HepG2 (cell line): ENCODE data around the gene PRKCG. TPM values are rescaled to one million over a fixed set of nuclear protein-coding genes. Genes with fewer than 3 reads are reported as not detected.
A peak's percentile ranks its signal among the peaks of the same experiment; 100 is the strongest.

Source experiments
- ARID2 ChIP-seq: sonication (generic); formaldehyde crosslinking; IDR thresholded peaks from 2 replicates; pipeline ENCODE4 v1.8.1; 2022; ENCODE audit warnings: mild to moderate bottlenecking, missing genetic modification reagents, borderline replicate concordance
- DNMT1 ChIP-seq: sonication (generic); formaldehyde crosslinking; IDR thresholded peaks from 2 replicates; pipeline ENCODE4 v1.5.1; 2020; ENCODE audit warnings: mild to moderate bottlenecking, missing genetic modification reagents
- HBP1 ChIP-seq: IDR thresholded peaks from 2 replicates; pipeline ENCODE4 v1.6.1; 2016; ENCODE audit warnings: low read depth, control low read depth
- HDAC1 ChIP-seq: sonication (generic); formaldehyde crosslinking; IDR thresholded peaks from 2 replicates; pipeline ENCODE4 v1.5.1; 2020; ENCODE audit warnings: mild to moderate bottlenecking, missing genetic modification reagents
- IKZF4 ChIP-seq: sonication (generic); formaldehyde crosslinking; IDR thresholded peaks from 2 replicates; pipeline ENCODE4 v1.5.1; 2020; ENCODE audit warnings: borderline replicate concordance, mild to moderate bottlenecking, low read depth, missing genetic modification reagents; ENCODE audit errors: not compliant biosample characterization
- ISX ChIP-seq: sonication (generic); formaldehyde crosslinking; conservative IDR thresholded peaks from 2 replicates; pipeline ENCODE4 v1.5.0; 2020; ENCODE audit warnings: missing genetic modification reagents
- KLF6 ChIP-seq: IDR thresholded peaks from 2 replicates; pipeline ENCODE4 v1.8.0; 2016; ENCODE audit warnings: missing biosample characterization, missing genetic modification reagents
- MAFG ChIP-seq: sonication (generic); formaldehyde crosslinking; IDR thresholded peaks from 2 replicates; pipeline ENCODE4 v1.5.1; 2020; ENCODE audit warnings: mild to moderate bottlenecking, missing genetic modification reagents
- MAZ ChIP-seq, 2 experiments: sonication (generic) in 1 of 2; formaldehyde crosslinking in 1 of 2; IDR thresholded peaks; 2 replicates each; pipeline versions ENCODE4 v1.5.0 to v1.6.1; 2012 to 2020; ENCODE audit warnings: low read depth in 2 of 2, mild to moderate bottlenecking in 2 of 2, borderline replicate concordance in 1 of 2, improper control_type of control experiment in 1 of 2, low read length in 1 of 2, missing genetic modification reagents in 1 of 2, moderate library complexity in 1 of 2
- MBNL3 ChIP-seq: fragments of 250-450 bp; sonication (Bioruptor Pico); conservative IDR thresholded peaks from 2 replicates; pipeline ENCODE4 v1.8.0; 2022; ENCODE audit warnings: mild to moderate bottlenecking, inconsistent platforms
- MLX ChIP-seq: IDR thresholded peaks from 2 replicates; pipeline ENCODE4 v1.6.1; 2016
- PHF8 ChIP-seq: sonication (generic); formaldehyde crosslinking; IDR thresholded peaks from 2 replicates; pipeline ENCODE4 v1.5.0; 2020; ENCODE audit warnings: missing genetic modification reagents
- POGK ChIP-seq: sonication (generic); formaldehyde crosslinking; conservative IDR thresholded peaks from 2 replicates; pipeline ENCODE4 v1.8.0; 2022; ENCODE audit warnings: mild to moderate bottlenecking, moderate library complexity, missing genetic modification reagents
- REXO4 ChIP-seq: sonication (generic); formaldehyde crosslinking; IDR thresholded peaks from 2 replicates; pipeline ENCODE4 v1.8.0; 2022; ENCODE audit warnings: missing genetic modification reagents, mild to moderate bottlenecking, borderline replicate concordance
- SNAPC2 ChIP-seq: sonication (generic); formaldehyde crosslinking; IDR thresholded peaks from 2 replicates; pipeline ENCODE4 v1.8.1; 2022; ENCODE audit warnings: mild to moderate bottlenecking, missing genetic modification reagents
- SP4 ChIP-seq: sonication (generic); formaldehyde crosslinking; IDR thresholded peaks from 2 replicates; pipeline ENCODE4 v1.8.1; 2023; ENCODE audit warnings: mild to moderate bottlenecking, missing genetic modification reagents
- TAF1 ChIP-seq: sonication (generic); formaldehyde crosslinking; IDR thresholded peaks from 2 replicates; pipeline ENCODE4 v1.4.0; 2020; ENCODE audit warnings: missing genetic modification reagents
- TBP ChIP-seq: sonication (generic); formaldehyde crosslinking; IDR thresholded peaks from 2 replicates; pipeline ENCODE4 v1.5.0; 2020; ENCODE audit warnings: missing genetic modification reagents
- TFE3 ChIP-seq: IDR thresholded peaks from 2 replicates; pipeline ENCODE4 v1.6.1; 2016
- THAP7 ChIP-seq: sonication (generic); formaldehyde crosslinking; IDR thresholded peaks from 2 replicates; pipeline ENCODE4 v1.8.1; 2023; ENCODE audit warnings: mild to moderate bottlenecking, missing genetic modification reagents
- ZNF589 ChIP-seq: sonication (generic); formaldehyde crosslinking; conservative IDR thresholded peaks from 2 replicates; pipeline ENCODE4 v1.8.0; 2022; ENCODE audit warnings: mild to moderate bottlenecking, moderate library complexity, missing genetic modification reagents
- ZNF607 ChIP-seq: sonication (generic); formaldehyde crosslinking; IDR thresholded peaks from 2 replicates; pipeline ENCODE4 v1.5.1; 2020; ENCODE audit warnings: missing genetic modification reagents, mild to moderate bottlenecking, borderline replicate concordance
- ZNF619 ChIP-seq: sonication (generic); formaldehyde crosslinking; IDR thresholded peaks from 2 replicates; pipeline ENCODE4 v1.4.0; 2020; ENCODE audit warnings: mild to moderate bottlenecking, missing genetic modification reagents
- ZNF749 ChIP-seq: sonication (generic); formaldehyde crosslinking; IDR thresholded peaks from 2 replicates; pipeline ENCODE4 v1.8.0; 2022; ENCODE audit warnings: mild to moderate bottlenecking, missing genetic modification reagents, moderate library complexity, borderline replicate concordance
- ZNF773 ChIP-seq: sonication (generic); formaldehyde crosslinking; IDR thresholded peaks from 2 replicates; pipeline ENCODE4 v1.4.0; 2020; ENCODE audit warnings: missing genetic modification reagents, borderline replicate concordance
- ZZZ3 ChIP-seq: sonication (generic); formaldehyde crosslinking; IDR thresholded peaks from 2 replicates; pipeline ENCODE4 v1.4.0; 2020; ENCODE audit warnings: missing genetic modification reagents, mild to moderate bottlenecking, borderline replicate concordance
- polyA plus RNA-seq, 8 experiments: library from polyadenylated mRNA; depleted of rRNA in 3 of 8; stranded (reverse) in 7 of 8; unstranded in 1 of 8; fragments of >200 nt; fragmentation: Illumina TruSeq in 4 of 8; extraction: Trizol in 4 of 8; gene quantifications; 2 replicates each; pipeline versions ENCODE4 v1.2.1 to v1.2.3, GENCODE V29; 2011 to 2016; ENCODE audit warnings: low read depth in 4 of 8, missing spikeins in 1 of 8, mixed read lengths in 1 of 8; ENCODE audit not compliant: insufficient read depth in 1 of 8
- total RNA-seq, 5 experiments: library from RNA; depleted of rRNA; stranded (reverse); fragments of >200 nt; fragmentation: Illumina TruSeq; extraction: Trizol; gene quantifications; 2 replicates each; pipeline ENCODE4 v1.2.3, GENCODE V29; 2016; ENCODE audit warnings: low read depth in 1 of 5

The PRKCG gene
- total and polyA plus RNA-seq, 2 of the 13 experiments (the other 11 are each of a cell fraction or from before 2014, with no cell fraction given), result 0.02 to 0.03 TPM

GRCh38 chr19:53927739-53928138, 45.7 kb downstream of the PRKCG start (continued):
- no peak for TF ChIP-seq ZNF773
- TF ChIP-seq ZNF749 (CRISPR knock-in tag), result 0 out of 2 replicates have a peak, but pooled peaks have one; percentile 41
- TF ChIP-seq SP4, result no peak
- no peak for TF ChIP-seq REXO4 (CRISPR knock-in tag)
- no peak for TF ChIP-seq DNMT1 (CRISPR knock-in tag)
- TF ChIP-seq MLX (CRISPR knock-in tag), result no peak
- no peak for TF ChIP-seq ZZZ3
- no peak for TF ChIP-seq THAP7 (CRISPR knock-in tag)
- TF ChIP-seq ZNF619 (CRISPR knock-in tag), result no peak
- TF ChIP-seq KLF6 (CRISPR knock-in tag), result peak; percentile 89
- TF ChIP-seq MAZ (IDR thresholded peaks at IDR 0.05; ENCODE audit: borderline replicate concordance, low read depth, low read length), result no peak
- TF ChIP-seq MAZ (CRISPR knock-in tag; IDR thresholded peaks at IDR 0.05; ENCODE audit: low read depth), result no peak
- TF ChIP-seq POGK, result peak; percentile 57; the same call in 1 of the 2 replicates
- no peak for TF ChIP-seq ISX (CRISPR knock-in tag)
- TF ChIP-seq ZNF607, result no peak
- TF ChIP-seq TBP, result no peak
- peak; percentile 82 for TF ChIP-seq HBP1
- TF ChIP-seq MAFG (CRISPR knock-in tag), result no peak
- peak; percentile 56; the same call in 1 of the 2 replicates for TF ChIP-seq TFE3 (CRISPR knock-in tag)
- no peak for TF ChIP-seq IKZF4
- no peak for TF ChIP-seq TAF1 (CRISPR knock-in tag)
- no peak for TF ChIP-seq SNAPC2
- TF ChIP-seq PHF8 (CRISPR knock-in tag), result no peak
- no peak for TF ChIP-seq ZNF589 (CRISPR knock-in tag)
- TF ChIP-seq HDAC1, result no peak
- TF ChIP-seq ARID2, result no peak
- no peak for TF ChIP-seq MBNL3 (CRISPR knock-in tag)
